PC-3 (cell line): Measurements from ENCODE around the gene SHPK. TPM values are rescaled to one million over a fixed set of nuclear protein-coding genes. Genes with fewer than 3 reads are reported as not detected.

ENCODE experiments used
- ATAC-seq: fragments of 200-7000 bp; cut with Tn5 transposase; 2 replicates; pipeline ENCODE4 v1.9.1; 2020; ENCODE audit warnings: mild to moderate bottlenecking, moderate library complexity
- BruUV-seq: library from RNA; stranded (reverse); fragments of 400-500 nt; replicated peaks from 2 replicates; lab custom pipeline; 2021; lab: Mats Ljungman, UMichigan
- CTCF ChIA-PET: fragments of 300-600 bp; sonication (Branson Sonifier 250); formaldehyde crosslinking; loops from one replicate; lab custom pipeline; 2022; ENCODE audit warnings: antibody characterized with exemption; lab: Charles Lee
- POLR2A ChIA-PET: fragments of 300-600 bp; sonication (Branson Sonifier 250); formaldehyde crosslinking; loops from one replicate; lab custom pipeline; 2022; ENCODE audit warnings: antibody characterized with exemption; ENCODE audit not compliant: unreplicated experiment; lab: Charles Lee
- DNase-seq: peaks from one replicate; pipeline ENCODE4 v3.0.0-alpha.2; 2015
- H2AFZ ChIP-seq: fragments of 300-600 bp; sonication (generic); 2 replicates; pipeline ENCODE4 v1.6.0; 2016; ENCODE audit warnings: antibody characterized with exemption, low read length
- H3F3A ChIP-seq: fragments of 300-600 bp; sonication (generic); one replicate; pipeline ENCODE4 v1.6.0; 2017; ENCODE audit warnings: antibody characterized with exemption, low read length, control low read depth, mild to moderate bottlenecking; ENCODE audit not compliant: unreplicated experiment
- H3K27ac ChIP-seq: fragments of 300-600 bp; sonication (generic); 2 replicates; pipeline ENCODE4 v1.5.1; 2016; ENCODE audit warnings: mild to moderate bottlenecking, low read length
- H3K27me3 ChIP-seq: fragments of 300-600 bp; sonication (generic); 2 replicates; pipeline ENCODE4 v1.6.1; 2016; ENCODE audit warnings: low read length, mixed read lengths
- H3K36me3 ChIP-seq: fragments of 300-600 bp; sonication (generic); 2 replicates; pipeline ENCODE4 v1.6.1; 2016; ENCODE audit warnings: low read depth, mixed run types, low read length, mixed read lengths
- H3K4me1 ChIP-seq: fragments of 300-600 bp; sonication (generic); 2 replicates; pipeline ENCODE4 v1.5.1; 2016; ENCODE audit warnings: low read length; ENCODE audit not compliant: insufficient read depth
- H3K4me2 ChIP-seq: fragments of 300-600 bp; sonication (generic); 2 replicates; pipeline ENCODE4 v1.6.0; 2016; ENCODE audit warnings: low read length
- H3K4me3 ChIP-seq: fragments of 300-600 bp; sonication (generic); 2 replicates; pipeline ENCODE4 v1.5.1; 2016; ENCODE audit warnings: mild to moderate bottlenecking, low read length, mixed read lengths
- H3K79me2 ChIP-seq: fragments of 300-600 bp; sonication (generic); 2 replicates; pipeline ENCODE4 v1.6.1; 2017; ENCODE audit warnings: low read length, mixed read lengths
- H3K9ac ChIP-seq: fragments of 300-600 bp; sonication (generic); 2 replicates; pipeline ENCODE4 v1.6.0; 2016; ENCODE audit warnings: mild to moderate bottlenecking, low read length
- H3K9me2 ChIP-seq: fragments of 300-600 bp; sonication (generic); replicated peaks from 2 replicates; pipeline ENCODE4 v1.6.1; 2016; ENCODE audit warnings: mixed run types, low read length, mixed read lengths
- H3K9me3 ChIP-seq: fragments of 300-600 bp; sonication (generic); 2 replicates; pipeline ENCODE4 v1.6.1; 2016; ENCODE audit warnings: low read length, mixed read lengths
- H4K20me1 ChIP-seq: fragments of 300-600 bp; sonication (generic); 2 replicates; pipeline ENCODE4 v1.6.1; 2016; ENCODE audit warnings: low read length, mixed read lengths
- EZH2 ChIP-seq: fragments of 300-600 bp; sonication (generic); IDR thresholded peaks from one replicate; pipeline ENCODE4 v1.6.1; 2017; ENCODE audit warnings: antibody characterized with exemption, mild to moderate bottlenecking, low read length; ENCODE audit not compliant: unreplicated experiment
- EZH2phosphoT487 ChIP-seq: fragments of 300-600 bp; sonication (generic); IDR thresholded peaks from 2 replicates; pipeline ENCODE4 v1.6.1; 2018; ENCODE audit warnings: mild to moderate bottlenecking, antibody characterized with exemption, low read length, borderline replicate concordance
- intact Hi-C: fragments of 100-400 bp; cut with micrococcal nuclease; formaldehyde crosslinking; loops from 2 replicates; pipeline ENCODE4 v1.9.0; 2023
- total RNA-seq: library from RNA; depleted of rRNA; stranded (reverse); fragments of >200 nt; gene quantifications from 2 replicates; pipeline ENCODE4 v1.2.3, GENCODE V29; 2014
- TF ChIP-seq, protein P1 (sequence below): fragments of 300-600 bp; sonication (generic); conservative IDR thresholded peaks from 2 replicates; pipeline ENCODE4 v1.5.1; 2017; ENCODE audit warnings: antibody characterized with exemption, low read depth, mild to moderate bottlenecking, low read length

Gene SHPK
- total RNA-seq, 1 experiment from 2014 or later = 22.4 TPM

DNA sequence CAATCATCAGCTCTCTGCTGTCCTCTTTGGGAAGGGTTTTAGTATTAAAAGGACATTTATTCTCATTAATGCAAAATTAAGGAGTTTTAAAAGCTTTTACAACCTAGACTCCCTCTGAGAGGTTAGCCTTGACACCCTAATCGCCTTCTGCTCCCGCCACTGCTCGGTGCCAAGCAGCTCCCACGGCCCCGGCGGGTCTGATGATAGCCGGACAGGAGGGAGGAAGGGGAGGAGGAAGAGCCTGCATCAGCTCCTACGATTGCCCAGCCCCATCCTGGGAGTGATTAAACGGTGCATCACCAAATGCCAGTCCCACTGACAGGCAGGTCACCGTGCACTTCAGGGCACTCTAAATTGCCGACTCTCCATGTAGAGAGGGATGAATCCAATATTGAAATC lies 8.3 kb downstream of the SHPK start:
- DNase-seq (no peak), ATAC-seq (no peak)
- peaks cover 12% of the 10 kb centered on the region; the same call in 1 of the 2 replicates for H3K79me2 ChIP-seq
- no peaks in the 10 kb centered on the region for H3K4me1 ChIP-seq
- POLR2A ChIA-PET = no interaction called here
- H4K20me1 ChIP-seq = no peaks in the 10 kb centered on the region
- no peak overlapping the region for H2AFZ ChIP-seq
- no peak overlapping the region for H3K9ac ChIP-seq
- H3K27ac ChIP-seq = no peak overlapping the region
- CTCF ChIA-PET = no interaction called here
- no peaks in the 10 kb centered on the region for H3K27me3 ChIP-seq
- H3K4me2 ChIP-seq = no peak overlapping the region
- H3F3A ChIP-seq = no peaks in the 10 kb centered on the region
- H3K9me3 ChIP-seq = no peaks in the 10 kb centered on the region
- intact Hi-C loops = no loop called here
- H3K4me3 ChIP-seq = no peak overlapping the region
- no TSS peak for BruUV-seq
- H3K9me2 ChIP-seq = no peaks in the 10 kb centered on the region
- TF ChIP-seq EZH2 (no peak), EZH2phosphoT487 (no peak)
- TF ChIP-seq, protein P1, sequence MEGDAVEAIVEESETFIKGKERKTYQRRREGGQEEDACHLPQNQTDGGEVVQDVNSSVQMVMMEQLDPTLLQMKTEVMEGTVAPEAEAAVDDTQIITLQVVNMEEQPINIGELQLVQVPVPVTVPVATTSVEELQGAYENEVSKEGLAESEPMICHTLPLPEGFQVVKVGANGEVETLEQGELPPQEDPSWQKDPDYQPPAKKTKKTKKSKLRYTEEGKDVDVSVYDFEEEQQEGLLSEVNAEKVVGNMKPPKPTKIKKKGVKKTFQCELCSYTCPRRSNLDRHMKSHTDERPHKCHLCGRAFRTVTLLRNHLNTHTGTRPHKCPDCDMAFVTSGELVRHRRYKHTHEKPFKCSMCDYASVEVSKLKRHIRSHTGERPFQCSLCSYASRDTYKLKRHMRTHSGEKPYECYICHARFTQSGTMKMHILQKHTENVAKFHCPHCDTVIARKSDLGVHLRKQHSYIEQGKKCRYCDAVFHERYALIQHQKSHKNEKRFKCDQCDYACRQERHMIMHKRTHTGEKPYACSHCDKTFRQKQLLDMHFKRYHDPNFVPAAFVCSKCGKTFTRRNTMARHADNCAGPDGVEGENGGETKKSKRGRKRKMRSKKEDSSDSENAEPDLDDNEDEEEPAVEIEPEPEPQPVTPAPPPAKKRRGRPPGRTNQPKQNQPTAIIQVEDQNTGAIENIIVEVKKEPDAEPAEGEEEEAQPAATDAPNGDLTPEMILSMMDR = no peak
- H3K36me3 ChIP-seq = peaks cover 10% of the 10 kb centered on the region

DNA sequence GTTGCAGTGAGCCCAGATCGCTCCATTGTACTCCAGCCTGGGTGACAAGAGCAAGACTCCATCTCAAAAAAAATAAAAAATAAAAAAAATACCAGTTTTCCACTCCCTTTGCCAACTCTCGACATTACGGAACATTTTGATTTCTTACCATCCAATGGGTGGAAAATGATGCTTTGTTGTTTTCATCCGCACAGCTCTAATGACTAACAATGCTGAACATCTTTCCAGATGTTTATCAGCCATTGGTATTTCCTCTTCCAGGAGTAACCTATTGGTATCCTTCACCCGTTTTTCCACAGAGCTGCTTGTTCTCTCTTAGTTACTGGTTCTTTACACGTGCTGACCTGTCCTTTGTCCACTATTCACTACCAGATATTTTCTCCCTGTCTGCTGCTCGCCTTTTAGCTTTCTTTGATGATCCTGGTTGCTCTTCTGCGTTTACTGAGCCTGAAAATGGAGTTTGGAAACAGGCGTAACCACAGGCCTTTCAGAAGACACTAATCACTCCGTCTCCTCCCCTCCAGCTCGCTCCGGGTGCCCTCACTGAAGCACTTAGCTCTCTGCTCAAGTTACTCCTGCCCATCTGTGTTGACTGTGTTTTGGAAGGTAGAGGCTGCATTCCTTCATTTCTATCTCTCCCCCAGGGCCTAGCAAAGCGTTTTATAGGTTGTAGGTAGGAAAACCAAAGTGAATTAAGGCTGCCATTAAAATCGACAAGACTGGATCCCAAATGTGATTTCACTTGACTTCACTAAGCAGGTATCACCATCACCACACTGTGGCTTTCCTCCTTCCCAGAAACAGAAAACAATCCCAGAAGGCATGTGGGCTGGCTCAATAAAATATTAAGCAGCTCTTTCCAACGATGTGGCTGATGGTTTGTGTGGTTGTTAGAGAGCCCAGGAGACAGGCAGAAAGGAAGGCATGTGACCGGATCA lies 8.9 kb downstream of the SHPK start:
- H3K27ac ChIP-seq = no peak overlapping the region
- no peaks in the 10 kb centered on the region for H3K27me3 ChIP-seq
- BruUV-seq = no TSS peak
- ATAC-seq (no peak), DNase-seq (no peak)
- H3K4me3 ChIP-seq = no peak overlapping the region
- H3K9me3 ChIP-seq = no peaks in the 10 kb centered on the region
- H3K9me2 ChIP-seq = no peaks in the 10 kb centered on the region
- peaks cover 6% of the 10 kb centered on the region; the same call in 1 of the 2 replicates for H3K79me2 ChIP-seq
- H2AFZ ChIP-seq = no peak overlapping the region
- H3K4me1 ChIP-seq = no peaks in the 10 kb centered on the region
- TF ChIP-seq, protein P1 = no peak
- no peak for TF ChIP-seq EZH2phosphoT487
- TF ChIP-seq EZH2 = no peak
- H3F3A ChIP-seq = no peaks in the 10 kb centered on the region
- H3K36me3 ChIP-seq = peaks cover 10% of the 10 kb centered on the region
- intact Hi-C loops = no loop called here
- no peak overlapping the region for H3K9ac ChIP-seq
- POLR2A ChIA-PET = no interaction called here
- CTCF ChIA-PET = no interaction called here
- no peaks in the 10 kb centered on the region for H4K20me1 ChIP-seq
- H3K4me2 ChIP-seq = no peak overlapping the region
